NOMO-1 treated with dmso at 0.1 percent for 144 hours (cell line): Measurements from ENCODE around the gene DOCK1.

ENCODE experiments used
- DNase-seq: peaks from one replicate; lab custom pipeline; 2025; ENCODE audit not compliant: unreplicated experiment; lab: John Stamatoyannopoulos, UW

DOCK1 gene

GRCh38 chr10:127003032-127003685 lies 97.9 kb downstream of the DOCK1 start:
- no peak for DNase-seq

DNA sequence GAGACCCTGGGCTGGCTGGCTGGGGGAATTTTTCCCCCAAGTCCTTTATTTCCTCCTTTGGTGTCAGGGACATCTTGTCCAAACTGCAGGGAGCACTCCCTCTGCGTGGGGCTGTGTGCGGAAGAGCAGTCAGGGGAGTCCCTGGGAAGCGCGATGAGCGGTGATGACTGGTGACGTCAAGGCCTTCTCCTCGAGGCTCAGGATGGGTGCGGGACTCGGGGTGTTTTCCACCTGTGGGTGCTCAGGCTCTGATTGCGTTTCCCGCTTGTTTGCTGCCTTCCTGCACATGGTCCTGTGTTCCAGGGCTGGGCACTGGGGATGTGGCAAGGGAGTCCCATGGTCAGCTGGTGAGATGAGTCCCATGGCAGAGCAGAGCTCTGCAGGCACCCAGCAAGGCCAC lies 101.2 kb downstream of the DOCK1 start:
- no peak for DNase-seq

DNA sequence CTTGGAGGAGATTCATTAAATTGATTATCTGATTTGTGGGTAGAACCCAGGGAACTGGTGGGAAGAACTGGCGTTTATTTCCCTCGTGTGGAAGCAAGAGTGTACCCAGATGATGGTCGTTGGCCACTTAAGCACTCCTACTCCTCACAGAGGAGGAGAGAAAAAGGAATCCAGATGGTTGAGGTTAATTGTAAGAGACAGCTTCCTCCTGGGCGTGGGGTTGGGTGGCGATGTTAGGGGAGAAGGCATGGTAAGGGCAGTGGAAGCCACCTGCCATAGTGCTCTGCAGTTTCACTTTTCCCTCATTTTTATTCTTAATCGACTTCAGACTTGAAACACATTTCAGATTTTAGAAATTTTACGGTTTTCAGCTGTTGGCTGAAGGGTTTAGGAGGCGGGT lies 104.1 kb downstream of the DOCK1 start:
- no peak for DNase-seq

- DNase-seq: no peak
Observed at GRCh38 chr10:127011174-127011573, 105.9 kb downstream of the DOCK1 start.

DNA sequence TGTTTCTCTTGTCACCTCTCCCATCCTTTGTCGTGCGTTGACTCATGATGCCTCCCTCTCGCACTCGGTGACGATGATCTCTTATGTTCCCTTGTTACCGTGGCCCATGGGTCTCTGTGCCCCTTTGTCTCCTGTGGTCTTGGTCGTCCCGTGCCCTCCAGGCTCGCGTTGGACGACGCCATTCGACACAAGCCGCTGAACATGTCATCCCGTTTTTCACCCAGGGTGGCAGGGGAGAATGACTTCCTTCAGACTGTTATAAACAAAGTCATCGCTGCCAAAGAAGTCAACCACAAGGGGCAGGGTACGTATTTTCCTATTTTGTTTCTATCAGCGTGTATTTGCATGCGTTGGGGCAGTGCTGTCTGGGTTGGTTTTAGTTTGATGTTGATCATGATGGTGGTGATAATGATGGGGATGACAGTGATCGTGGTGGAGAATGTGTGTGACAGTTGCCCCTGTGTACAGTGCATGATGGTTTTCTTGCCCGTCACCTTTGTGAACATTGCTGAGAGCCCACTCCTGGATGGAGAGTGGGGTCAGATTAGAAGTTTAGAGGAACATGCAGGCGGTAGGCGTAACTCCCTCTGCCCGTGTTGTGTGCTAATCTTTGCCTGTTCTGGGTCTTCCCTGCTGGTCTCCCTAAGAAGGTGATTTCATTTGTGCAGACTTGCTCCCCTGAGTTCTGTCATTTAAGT lies 107.0 kb downstream of the DOCK1 start:
- DNase-seq: no peak

- no peak for DNase-seq
Observed at GRCh38 chr10:127012769-127013152, 107.5 kb downstream of the DOCK1 start.

GRCh38 chr10:127013211-127013656 lies 108.0 kb downstream of the DOCK1 start:
- DNase-seq: no peak

- DNase-seq: no peak
Observed at GRCh38 chr10:127013691-127014473, 108.7 kb downstream of the DOCK1 start.

- DNase-seq: no peak
Observed at GRCh38 chr10:127014671-127015070, 109.4 kb downstream of the DOCK1 start.

DNA sequence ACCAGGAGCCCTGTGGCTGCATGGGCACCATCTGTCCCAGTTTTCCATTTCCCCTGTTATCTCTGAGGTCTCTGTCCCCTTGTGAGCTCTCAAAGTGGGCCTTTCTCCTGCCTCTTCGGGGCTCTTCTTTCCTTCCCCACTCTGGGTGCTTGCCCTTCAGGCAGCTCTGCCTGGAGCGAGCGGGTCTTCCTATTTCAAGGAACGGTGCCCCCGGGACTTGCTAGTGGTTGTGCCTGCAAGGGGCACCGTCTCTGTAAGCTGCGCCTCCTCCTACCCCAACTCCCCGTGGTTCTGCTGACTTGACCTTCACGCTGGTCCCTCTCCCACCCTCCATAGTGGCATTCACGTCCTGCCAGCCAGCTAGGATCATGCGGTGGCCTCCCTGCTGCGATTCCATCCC lies 110.1 kb downstream of the DOCK1 start:
- DNase-seq: no peak

GRCh38 chr10:127016331-127016730 lies 111.1 kb downstream of the DOCK1 start:
- no peak for DNase-seq

GRCh38 chr10:127017541-127018297 lies 112.5 kb downstream of the DOCK1 start:
- no peak for DNase-seq

GRCh38 chr10:127018298-127018650 lies 113.0 kb downstream of the DOCK1 start:
- DNase-seq: no peak

GRCh38 chr10:127018766-127019165 lies 113.5 kb downstream of the DOCK1 start:
- DNase-seq: no peak

DNA sequence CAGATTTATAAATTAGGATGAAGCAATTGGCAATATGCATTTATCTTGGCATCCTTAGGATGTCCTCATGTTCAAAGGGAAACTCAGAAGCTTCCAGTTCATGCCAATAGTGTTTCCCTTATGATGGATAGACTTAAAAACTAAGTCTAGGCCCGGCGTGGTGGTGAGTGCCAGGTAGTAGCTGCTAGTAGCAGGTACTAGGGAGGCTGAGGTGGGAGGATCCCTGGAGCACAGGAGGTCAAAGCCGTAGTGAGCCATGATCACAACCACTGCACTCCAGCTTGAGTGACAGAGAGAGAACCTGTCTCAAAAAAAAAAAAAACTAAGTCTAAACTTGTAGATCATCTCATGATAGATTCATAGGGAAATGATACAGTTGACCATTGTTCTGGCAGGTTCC lies 115.0 kb downstream of the DOCK1 start:
- DNase-seq: no peak

DNA sequence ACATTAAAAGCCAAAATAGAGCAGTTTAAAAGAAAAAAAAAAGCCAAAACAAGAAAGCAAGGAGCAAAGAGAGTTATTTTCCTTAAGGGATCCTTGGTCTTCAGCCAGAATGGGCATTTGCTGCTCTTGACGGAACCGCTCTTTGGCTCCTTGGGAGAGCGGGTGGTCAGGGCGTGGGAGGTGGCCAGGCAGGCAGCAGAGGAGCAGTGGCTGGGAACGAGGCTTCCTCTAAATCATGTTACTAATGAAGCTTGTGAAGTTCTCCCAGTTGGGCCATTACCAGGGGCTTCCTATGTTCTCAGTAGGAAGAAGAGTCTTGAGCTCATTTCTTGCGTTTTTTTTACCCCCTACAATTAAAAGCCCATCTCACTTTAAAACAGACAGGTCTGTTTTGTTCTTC lies 116.6 kb downstream of the DOCK1 start:
- DNase-seq: no peak

GRCh38 chr10:127024685-127025435 lies 119.6 kb downstream of the DOCK1 start:
- DNase-seq: no peak

DNA sequence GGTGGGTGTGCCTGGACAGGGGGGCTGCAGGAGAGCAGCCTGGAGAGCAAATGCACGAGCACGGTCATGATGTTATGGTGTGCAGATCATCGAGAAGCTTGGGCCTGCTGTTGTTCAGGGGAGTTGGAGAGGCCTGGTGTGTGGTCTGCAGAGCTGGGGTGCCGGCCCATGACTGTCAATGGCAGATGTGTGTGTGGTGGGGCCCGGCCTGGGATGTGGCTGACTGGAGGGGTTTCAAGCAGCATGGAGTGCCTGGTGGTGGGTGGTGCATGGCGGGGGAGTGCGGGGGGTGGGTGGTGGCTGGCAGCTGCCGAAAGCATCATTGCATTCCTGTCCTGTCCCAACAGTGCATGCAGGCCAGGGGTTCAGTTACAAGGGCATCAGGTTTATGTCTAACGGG lies 122.6 kb downstream of the DOCK1 start:
- DNase-seq: no peak

DNA sequence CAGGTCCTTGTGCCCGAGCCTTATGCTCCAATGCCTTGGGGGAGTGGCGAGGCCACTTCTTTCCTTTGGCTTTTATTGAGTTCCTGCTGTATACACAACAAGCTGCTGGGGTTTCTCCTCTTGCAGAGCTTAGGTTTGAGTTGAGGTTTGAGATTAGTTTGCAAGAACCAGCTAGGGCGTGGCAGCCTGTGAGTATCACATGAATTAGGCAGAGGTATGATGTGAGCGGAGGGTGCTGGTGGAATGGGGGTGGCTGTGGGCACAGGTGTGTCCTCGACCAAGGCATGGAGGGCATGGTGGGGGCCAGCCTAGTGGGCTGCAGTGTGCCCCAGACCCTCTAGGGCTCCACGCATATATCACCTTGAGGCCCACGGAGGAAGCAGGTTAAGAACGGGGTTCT lies 123.3 kb downstream of the DOCK1 start:
- DNase-seq: no peak

- no peak for DNase-seq
Observed at GRCh38 chr10:127029061-127029460, 123.8 kb downstream of the DOCK1 start.
